ENCODE measurements around the gene LPP.

DNA sequence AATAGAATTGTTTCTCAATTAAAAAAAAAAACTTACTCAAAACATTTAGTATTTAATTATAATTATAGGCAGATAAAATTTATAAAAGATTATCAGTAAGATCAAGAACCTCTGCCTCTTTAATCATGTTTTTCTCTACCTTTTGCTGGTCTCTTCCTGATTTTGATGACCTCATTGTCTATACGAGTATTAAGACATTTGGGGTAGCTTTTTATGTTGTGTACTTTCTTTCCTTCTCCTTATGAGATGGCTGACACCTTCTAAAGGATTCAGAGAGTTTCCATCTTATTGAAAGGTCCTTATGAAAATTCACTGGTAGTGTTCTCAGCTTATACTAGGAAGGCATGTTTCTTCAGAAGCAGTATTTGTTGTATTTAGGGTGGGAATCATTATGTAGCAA lies 426.3 kb downstream of the LPP start:
- TF ChIP-seq, protein P1, sequence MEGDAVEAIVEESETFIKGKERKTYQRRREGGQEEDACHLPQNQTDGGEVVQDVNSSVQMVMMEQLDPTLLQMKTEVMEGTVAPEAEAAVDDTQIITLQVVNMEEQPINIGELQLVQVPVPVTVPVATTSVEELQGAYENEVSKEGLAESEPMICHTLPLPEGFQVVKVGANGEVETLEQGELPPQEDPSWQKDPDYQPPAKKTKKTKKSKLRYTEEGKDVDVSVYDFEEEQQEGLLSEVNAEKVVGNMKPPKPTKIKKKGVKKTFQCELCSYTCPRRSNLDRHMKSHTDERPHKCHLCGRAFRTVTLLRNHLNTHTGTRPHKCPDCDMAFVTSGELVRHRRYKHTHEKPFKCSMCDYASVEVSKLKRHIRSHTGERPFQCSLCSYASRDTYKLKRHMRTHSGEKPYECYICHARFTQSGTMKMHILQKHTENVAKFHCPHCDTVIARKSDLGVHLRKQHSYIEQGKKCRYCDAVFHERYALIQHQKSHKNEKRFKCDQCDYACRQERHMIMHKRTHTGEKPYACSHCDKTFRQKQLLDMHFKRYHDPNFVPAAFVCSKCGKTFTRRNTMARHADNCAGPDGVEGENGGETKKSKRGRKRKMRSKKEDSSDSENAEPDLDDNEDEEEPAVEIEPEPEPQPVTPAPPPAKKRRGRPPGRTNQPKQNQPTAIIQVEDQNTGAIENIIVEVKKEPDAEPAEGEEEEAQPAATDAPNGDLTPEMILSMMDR (conservative IDR thresholded peaks at IDR 0.05) = no peak
- TF ChIP-seq EZH2 (IDR thresholded peaks at IDR 0.05; ENCODE audit: low read depth) = no peak

Data from PC-9 (cell line).